ENCODE measurements around the gene USP2. TPM values are rescaled to one million over a fixed set of nuclear protein-coding genes. Genes with fewer than 3 reads are reported as not detected.

USP2 gene
- total and polyA plus RNA-seq, 2 of the 8 experiments (the other 6 are each of a cell fraction or from before 2014, with no cell fraction given) = 2.2 to 6.9 TPM

GRCh38 chr11:119341222-119342022 lies 40.1 kb downstream of the USP2 start (continued):
- TF ChIP-seq CBX8 (IDR thresholded peaks at IDR 0.05; ENCODE audit: borderline replicate concordance, low read depth, low read length) = no peak
- TF ChIP-seq KDM5A (IDR thresholded peaks at IDR 0.05; ENCODE audit: low read length) = no peak
- no peak for TF ChIP-seq SIN3A (conservative IDR thresholded peaks at IDR 0.05 in 1 of 2, IDR thresholded peaks at IDR 0.05 in 1 of 2; ENCODE audit: low read depth in 1 of 2, low read length in 2 of 2)
- TF ChIP-seq TCF12 (IDR thresholded peaks at IDR 0.05; ENCODE audit: low read depth, low read length) = no peak
- TF ChIP-seq SIX5 (IDR thresholded peaks at IDR 0.05; ENCODE audit: low read depth, low read length) = no peak
- no peak for TF ChIP-seq HDAC2 (IDR thresholded peaks at IDR 0.05; ENCODE audit: borderline replicate concordance in 1 of 2, low read depth in 2 of 2, low read length in 2 of 2)
